HG02763 (cell line): ENCODE results near the gene DYRK2.
A peak's percentile ranks its signal among the peaks of the same experiment; 100 is the strongest.

ENCODE experiments used
- ATAC-seq: cut with Tn5 transposase; IDR thresholded peaks from one replicate; pipeline ENCODE4 v1.9.1; 2021; ENCODE audit warnings: mild to moderate bottlenecking, moderate library complexity; ENCODE audit not compliant: unreplicated experiment

Gene DYRK2

GRCh38 chr12:67645601-67646000 lies 2.9 kb upstream of the DYRK2 start:
- no peak for ATAC-seq

GRCh38 chr12:67646775-67647174 lies 1.8 kb upstream of the DYRK2 start:
- no peak for ATAC-seq

GRCh38 chr12:67647181-67647798 lies 1.3 kb upstream of the DYRK2 start:
- ATAC-seq: no peak

GRCh38 chr12:67647799-67648520 lies 585 bp upstream of the DYRK2 start:
- peak; percentile 11 for ATAC-seq

GRCh38 chr12:67649261-67649569 lies 670 bp downstream of the DYRK2 start:
- ATAC-seq: no peak

GRCh38 chr12:67649570-67650387 lies 1.2 kb downstream of the DYRK2 start:
- ATAC-seq: peak; percentile 12

GRCh38 chr12:67650388-67651131 lies 2.0 kb downstream of the DYRK2 start:
- no peak for ATAC-seq

GRCh38 chr12:67651132-67651695 lies 2.7 kb downstream of the DYRK2 start:
- ATAC-seq: no peak

GRCh38 chr12:67655829-67656228 lies 7.3 kb downstream of the DYRK2 start:
- no peak for ATAC-seq

- ATAC-seq: no peak
Measured at GRCh38 chr12:67656251-67656650, 7.7 kb downstream of the DYRK2 start.

GRCh38 chr12:67658486-67658885 lies 9.9 kb downstream of the DYRK2 start:
- no peak for ATAC-seq

- ATAC-seq: no peak
Measured at GRCh38 chr12:67659292-67659691, 10.7 kb downstream of the DYRK2 start.

- ATAC-seq: no peak
Measured at GRCh38 chr12:67661311-67662021, 12.9 kb downstream of the DYRK2 start.

GRCh38 chr12:67662910-67663538 lies 14.5 kb downstream of the DYRK2 start:
- ATAC-seq: no peak

- no peak for ATAC-seq
Measured at GRCh38 chr12:67664171-67664570, 15.6 kb downstream of the DYRK2 start.

- ATAC-seq: no peak
Measured at GRCh38 chr12:67665679-67666078, 17.1 kb downstream of the DYRK2 start.

- no peak for ATAC-seq
Measured at GRCh38 chr12:67666605-67667004, 18.1 kb downstream of the DYRK2 start.

GRCh38 chr12:67667276-67668073 lies 18.9 kb downstream of the DYRK2 start:
- ATAC-seq: no peak
